GM12801 (cell line): ENCODE results near the gene RYR2.

Experiments
- CTCF ChIP-seq: IDR thresholded peaks from one replicate; pipeline ENCODE4 v1.5.1; 2011; ENCODE audit warnings: control low read depth; ENCODE audit not compliant: insufficient read length; ENCODE audit errors: extremely low read depth

Gene RYR2

GRCh38 chr1:237578540-237578939, 536.6 kb downstream of the RYR2 start:
- no peak for TF ChIP-seq CTCF

- no peak for TF ChIP-seq CTCF
Measured at GRCh38 chr1:237580726-237581125, 538.7 kb downstream of the RYR2 start.

- no peak for TF ChIP-seq CTCF
Measured at GRCh38 chr1:237583270-237583669, 541.3 kb downstream of the RYR2 start.

- no peak for TF ChIP-seq CTCF
Measured at GRCh38 chr1:237583756-237584155, 541.8 kb downstream of the RYR2 start.

- TF ChIP-seq CTCF: no peak
Measured at GRCh38 chr1:237590386-237590785, 548.4 kb downstream of the RYR2 start.

- no peak for TF ChIP-seq CTCF
Measured at GRCh38 chr1:237591353-237591752, 549.4 kb downstream of the RYR2 start.

- TF ChIP-seq CTCF: no peak
Measured at GRCh38 chr1:237608433-237608832, 566.4 kb downstream of the RYR2 start.

- TF ChIP-seq CTCF: no peak
Measured at GRCh38 chr1:237610157-237610556, 568.2 kb downstream of the RYR2 start.
